Measurements from ENCODE around the gene KLF1. TPM values are rescaled to one million over a fixed set of nuclear protein-coding genes. Genes with fewer than 3 reads are reported as not detected.

The KLF1 gene
- total and polyA plus RNA-seq, 10 of the 15 experiments (the other 5 are each of a cell fraction or from before 2014, with no cell fraction given), result 0.04 to 0.38 (median 0.08) TPM; not detected in 3

DNA sequence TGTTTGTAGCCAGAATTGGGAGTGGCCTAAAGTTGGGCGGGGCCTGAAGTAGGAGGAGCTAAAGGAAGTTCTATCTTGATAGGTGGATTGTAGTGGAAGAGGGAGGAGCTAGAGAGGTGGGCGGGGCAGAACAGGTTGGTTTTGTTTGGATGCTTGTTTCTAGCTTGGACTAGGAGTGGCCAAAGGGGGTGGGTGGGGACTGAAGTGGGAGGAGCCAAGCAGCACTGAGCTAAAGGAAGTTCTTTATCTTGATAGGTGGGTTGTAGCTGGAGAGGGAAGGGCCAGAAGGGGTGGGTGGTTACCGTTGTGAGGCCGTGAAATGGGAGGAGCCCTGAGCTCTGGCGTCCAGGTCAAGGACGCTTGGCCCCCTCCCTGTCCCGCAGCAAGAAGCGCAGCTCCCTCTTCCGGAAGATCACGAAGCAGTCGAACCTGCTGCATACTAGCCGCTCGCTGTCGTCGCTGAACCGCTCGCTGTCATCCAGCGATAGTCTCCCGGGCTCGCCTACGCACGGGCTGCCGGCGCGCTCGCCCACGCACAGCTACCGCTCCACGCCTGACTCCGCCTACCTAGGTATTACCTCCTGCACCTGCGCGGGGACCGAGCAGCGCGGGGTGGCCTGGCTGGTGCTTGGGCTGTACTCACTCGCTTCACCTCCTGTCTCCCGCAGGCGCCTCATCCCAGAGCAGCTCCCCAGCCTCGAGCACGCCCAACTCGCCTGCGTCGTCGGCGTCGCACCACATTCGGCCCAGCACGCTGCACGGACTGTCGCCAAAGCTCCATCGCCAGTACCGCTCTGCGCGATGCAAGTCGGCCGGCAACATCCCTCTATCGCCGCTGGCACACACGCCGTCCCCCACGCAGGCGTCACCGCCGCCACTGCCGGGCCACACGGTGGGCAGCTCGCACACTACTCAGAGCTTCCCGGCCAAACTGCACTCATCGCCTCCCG is 13.8 kb downstream of the KLF1 start:
- RAD21 ChIA-PET (ENCODE audit: unreplicated experiment), result no interaction called here
- POLR2A ChIA-PET, result interaction anchor here (0.7 kb wide), 1 partner anchor 9 kb away, joined by 4 read pairs; no protein-coding TSS in a partner anchor
- 97% methylated on average over 60 of the region's 70 CpGs for WGBS (ENCODE audit: insufficient coverage, insufficient replicate concordance, low lambda C conversion rate, missing lambda C conversion rate)

More for the DNA sequence above, 13.8 kb downstream of the KLF1 start:
- Histone ChIP-seq H3K79me2 (ENCODE audit: control insufficient read depth, insufficient read depth, low read length) (no peaks in the 10 kb centered on the region), H3K9me3 (replicated peaks; ENCODE audit: control insufficient read depth, insufficient read depth, low read length) (no peaks in the 10 kb centered on the region; the same call in 2 of the 3 replicates), H4K20me1 (ENCODE audit: control insufficient read depth, insufficient read depth) (no peaks in the 10 kb centered on the region), H3K27me3 (replicated peaks in 1 of 2; ENCODE audit: control insufficient read depth in 2 of 2, insufficient read depth in 2 of 2, low read length in 1 of 2) (no peaks in the 10 kb centered on the region), H3K27ac (ENCODE audit: control insufficient read depth, insufficient read depth) (no peak overlapping the region), H3K36me3 (ENCODE audit: control insufficient read depth in 2 of 2, insufficient read depth in 2 of 2, low read length in 1 of 2) (peaks cover 0 to 4% of the 10 kb centered on the region in 2 experiments; a peak in 1 of 4 replicates), H3K4me1 (ENCODE audit: control insufficient read depth, insufficient read depth, low read length) (no peaks in the 10 kb centered on the region), H2AFZ (ENCODE audit: control insufficient read depth, low read depth, low read length) (no peak overlapping the region), H3K9ac (ENCODE audit: control insufficient read depth, insufficient read depth, low read length) (no peak overlapping the region), H3K4me3 (no peak overlapping the region), H3K4me2 (ENCODE audit: control insufficient read depth, insufficient read depth) (no peak overlapping the region)
- TF ChIP-seq PAX8 (IDR thresholded peaks at IDR 0.05) (no peak), POLR2A (IDR thresholded peaks at IDR 0.05; ENCODE audit: low read depth, low read length) (peak; percentile 44; the same call in 1 of the 2 replicates), STAT1 (conservative IDR thresholded peaks at IDR 0.05) (no peak), BCL11A (IDR thresholded peaks at IDR 0.05; ENCODE audit: low read depth, low read length) (no peak), TCF3 (IDR thresholded peaks at IDR 0.05; ENCODE audit: borderline replicate concordance, insufficient read depth, low read depth, low read length) (0 out of 2 replicates have a peak, but pooled peaks have one; percentile 32), SMAD1 (IDR thresholded peaks at IDR 0.05; ENCODE audit: low read depth, partially characterized antibody) (no peak)
- TF ChIP-seq, protein P1, sequence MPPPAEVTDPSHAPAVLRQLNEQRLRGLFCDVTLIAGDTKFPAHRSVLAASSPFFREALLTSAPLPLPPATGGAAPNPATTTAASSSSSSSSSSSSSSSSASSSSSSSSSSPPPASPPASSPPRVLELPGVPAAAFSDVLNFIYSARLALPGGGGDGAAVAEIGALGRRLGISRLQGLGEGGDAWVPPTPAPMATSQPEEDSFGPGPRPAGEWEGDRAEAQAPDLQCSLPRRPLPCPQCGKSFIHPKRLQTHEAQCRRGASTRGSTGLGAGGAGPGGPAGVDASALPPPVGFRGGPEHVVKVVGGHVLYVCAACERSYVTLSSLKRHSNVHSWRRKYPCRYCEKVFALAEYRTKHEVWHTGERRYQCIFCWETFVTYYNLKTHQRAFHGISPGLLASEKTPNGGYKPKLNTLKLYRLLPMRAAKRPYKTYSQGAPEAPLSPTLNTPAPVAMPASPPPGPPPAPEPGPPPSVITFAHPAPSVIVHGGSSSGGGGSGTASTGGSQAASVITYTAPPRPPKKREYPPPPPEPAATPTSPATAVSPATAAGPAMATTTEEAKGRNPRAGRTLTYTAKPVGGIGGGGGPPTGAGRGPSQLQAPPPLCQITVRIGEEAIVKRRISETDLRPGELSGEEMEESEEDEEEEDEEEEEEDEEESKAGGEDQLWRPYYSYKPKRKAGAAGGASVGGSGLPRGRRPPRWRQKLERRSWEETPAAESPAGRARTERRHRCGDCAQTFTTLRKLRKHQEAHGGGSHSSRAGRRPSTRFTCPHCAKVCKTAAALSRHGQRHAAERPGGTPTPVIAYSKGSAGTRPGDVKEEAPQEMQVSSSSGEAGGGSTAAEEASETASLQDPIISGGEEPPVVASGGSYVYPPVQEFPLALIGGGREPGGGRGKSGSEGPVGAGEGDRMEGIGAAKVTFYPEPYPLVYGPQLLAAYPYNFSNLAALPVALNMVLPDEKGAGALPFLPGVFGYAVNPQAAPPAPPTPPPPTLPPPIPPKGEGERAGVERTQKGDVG (CRISPR knock-in tag; IDR thresholded peaks at IDR 0.05), result no peak
- TF ChIP-seq, protein P2, sequence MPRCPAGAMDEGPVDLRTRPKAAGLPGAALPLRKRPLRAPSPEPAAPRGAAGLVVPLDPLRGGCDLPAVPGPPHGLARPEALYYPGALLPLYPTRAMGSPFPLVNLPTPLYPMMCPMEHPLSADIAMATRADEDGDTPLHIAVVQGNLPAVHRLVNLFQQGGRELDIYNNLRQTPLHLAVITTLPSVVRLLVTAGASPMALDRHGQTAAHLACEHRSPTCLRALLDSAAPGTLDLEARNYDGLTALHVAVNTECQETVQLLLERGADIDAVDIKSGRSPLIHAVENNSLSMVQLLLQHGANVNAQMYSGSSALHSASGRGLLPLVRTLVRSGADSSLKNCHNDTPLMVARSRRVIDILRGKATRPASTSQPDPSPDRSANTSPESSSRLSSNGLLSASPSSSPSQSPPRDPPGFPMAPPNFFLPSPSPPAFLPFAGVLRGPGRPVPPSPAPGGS (IDR thresholded peaks at IDR 0.05; ENCODE audit: borderline replicate concordance, insufficient read depth, low read depth, low read length, poor library complexity, severe bottlenecking), result peak; percentile 82
- FAIRE-seq (no peak), DNase-seq (ENCODE audit: low read depth, low spot score) (no peak), ATAC-seq (peak; percentile 80)
- in situ Hi-C loops (cut with MboI), result no loop called here
- BruUV-seq (replicated peaks), result no TSS peak
- CTCF ChIA-PET, result interaction anchor here (0.8 to 1.2 kb wide), 4 partner anchors 8 to 92 kb away, joined by 3 to 4 read pairs (median 3); partner anchors contain the start of gene DNASE2
- SMC1A ChIA-PET (ENCODE audit: uncharacterized antibody, unreplicated experiment), result no interaction called here
- intact Hi-C loops (cut with micrococcal nuclease; ENCODE audit: unreplicated experiment), result no loop called here
